OCI-LY7 (cell line): Measurements from ENCODE around the gene ZMYM1. TPM values are rescaled to one million over a fixed set of nuclear protein-coding genes. Genes with fewer than 3 reads are reported as not detected.

ENCODE experiments used
- BruUV-seq: library from RNA; stranded (reverse); fragments of 400-500 nt; replicated peaks from 2 replicates; lab custom pipeline; 2021; lab: Mats Ljungman, UMichigan
- CTCF ChIA-PET: fragments of 300-600 bp; sonication (Branson Sonifier 250); formaldehyde crosslinking; loops from one replicate; lab custom pipeline; 2022; ENCODE audit warnings: antibody characterized with exemption; ENCODE audit not compliant: unreplicated experiment; lab: Charles Lee
- POLR2A ChIA-PET: fragments of 300-600 bp; sonication (Branson Sonifier 250); formaldehyde crosslinking; loops from one replicate; lab custom pipeline; 2022; ENCODE audit warnings: antibody characterized with exemption; lab: Charles Lee
- DNase-seq: peaks from one replicate; pipeline ENCODE4 v3.0.0-alpha.2; 2015; ENCODE audit warnings: low spot score
- H2AFZ ChIP-seq: fragments of 200-600 bp; sonication (generic), shearing (Covaris generic); 2 replicates; pipeline ENCODE4 v1.6.1; 2014; ENCODE audit warnings: mild to moderate bottlenecking, antibody characterized with exemption, low read length, moderate library complexity
- H3K27ac ChIP-seq: fragments of 200-600 bp; sonication (generic); 2 replicates; pipeline ENCODE4 v1.5.1; 2014; ENCODE audit warnings: mixed run types, low read depth, mild to moderate bottlenecking, moderate library complexity, low read length, inconsistent platforms; ENCODE audit not compliant: poor library complexity, severe bottlenecking
- H3K36me3 ChIP-seq: fragments of 200-600 bp; sonication (generic); 2 replicates; pipeline ENCODE4 v1.6.1; 2014; ENCODE audit warnings: mild to moderate bottlenecking, antibody characterized with exemption, low read length, moderate library complexity, mixed read lengths; ENCODE audit not compliant: insufficient read depth
- H3K4me1 ChIP-seq: fragments of 200-600 bp; sonication (generic); 2 replicates; pipeline ENCODE4 v1.5.1; 2014; ENCODE audit warnings: mild to moderate bottlenecking, low read length; ENCODE audit not compliant: insufficient read depth, poor library complexity, severe bottlenecking
- H3K4me2 ChIP-seq: fragments of 200-600 bp; sonication (generic); 2 replicates; pipeline ENCODE4 v1.6.1; 2014; ENCODE audit warnings: mild to moderate bottlenecking, low read length
- H3K4me3 ChIP-seq: fragments of 200-600 bp; sonication (generic); 2 replicates; pipeline ENCODE4 v1.5.1; 2014; ENCODE audit warnings: mild to moderate bottlenecking, low read depth, low read length; ENCODE audit not compliant: poor library complexity, severe bottlenecking
- H3K79me2 ChIP-seq: fragments of 200-600 bp; sonication (generic); 2 replicates; pipeline ENCODE4 v1.6.1; 2016; ENCODE audit warnings: low read depth, mild to moderate bottlenecking, low read length, moderate library complexity, mixed read lengths; ENCODE audit not compliant: insufficient read depth
- H3K9me2 ChIP-seq: fragments of 200-600 bp; sonication (generic); 2 replicates; pipeline ENCODE4 v1.6.1; 2016; ENCODE audit warnings: mild to moderate bottlenecking, low read length, mixed read lengths; ENCODE audit not compliant: insufficient read depth
- H3K9me3 ChIP-seq: fragments of 200-600 bp; sonication (generic); 2 replicates; pipeline ENCODE4 v1.6.1; 2014; ENCODE audit warnings: mild to moderate bottlenecking, mixed run types, low read length, mixed read lengths
- H4K20me1 ChIP-seq: fragments of 200-600 bp; sonication (generic); 2 replicates; pipeline ENCODE4 v1.6.1; 2014; ENCODE audit warnings: mild to moderate bottlenecking, antibody characterized with exemption, low read length, moderate library complexity, mixed read lengths; ENCODE audit not compliant: insufficient read depth
- CTCF ChIP-seq: fragments of 200-600 bp; sonication (generic); conservative IDR thresholded peaks from 2 replicates; pipeline ENCODE4 v1.5.1; 2014; ENCODE audit warnings: mild to moderate bottlenecking, antibody characterized with exemption, low read length, moderate library complexity, mixed read lengths
- EZH2phosphoT487 ChIP-seq: fragments of 200-600 bp; sonication (generic); IDR thresholded peaks from 2 replicates; pipeline ENCODE4 v1.6.1; 2018; ENCODE audit warnings: low read depth, borderline replicate concordance, mild to moderate bottlenecking, mixed run types, antibody characterized with exemption, low read length, moderate library complexity, mixed read lengths
- intact Hi-C: fragments of 100-400 bp; cut with micrococcal nuclease; formaldehyde crosslinking; loops from one replicate; pipeline ENCODE4 v1.10.0; 2022; ENCODE audit not compliant: unreplicated experiment
- total RNA-seq, 2 experiments: library from RNA; depleted of rRNA in 1 of 2; stranded (reverse); fragments of >200 nt in 1 of 2; shearing (Covaris generic) in 1 of 2; gene quantifications; 2 replicates each; pipeline ENCODE4 v1.2.3, GENCODE V29; 2014 to 2022

The ZMYM1 gene
- total RNA-seq, 2 experiments from 2014 or later = 6.9 to 9.5 TPM

DNA sequence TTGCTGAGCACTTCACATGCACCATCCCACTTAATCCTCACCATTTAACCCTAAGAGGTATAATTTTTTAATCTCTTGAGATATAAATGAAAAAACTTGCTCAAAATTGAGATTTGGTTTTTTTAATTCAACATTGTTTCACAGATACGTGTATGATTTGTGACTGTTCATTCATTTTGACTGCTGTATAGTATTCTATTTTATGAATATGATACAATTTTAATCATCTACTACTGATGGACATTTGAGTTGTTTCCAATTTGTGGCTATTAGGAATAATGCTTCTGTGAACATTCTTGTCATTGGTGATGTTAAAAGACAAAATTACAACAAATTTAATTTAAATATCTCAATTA lies 46.8 kb upstream of the ZMYM1 start:
- intact Hi-C loops = no loop called here
- DNase-seq = no peak
- Histone ChIP-seq H4K20me1 (no peaks in the 10 kb centered on the region), H3K4me1 (peaks cover 9% of the 10 kb centered on the region), H2AFZ (peak overlapping the region; percentile 31; the same call in 1 of the 2 replicates), H3K27ac (no peak overlapping the region), H3K9me2 (no peaks in the 10 kb centered on the region), H3K79me2 (peaks cover 16% of the 10 kb centered on the region; the same call in 1 of the 2 replicates), H3K4me2 (peak overlapping the region; percentile 29; the same call in 1 of the 2 replicates), H3K36me3 (peaks cover 7% of the 10 kb centered on the region), H3K4me3 (peak overlapping the region; percentile 86), H3K9me3 (peaks cover 20% of the 10 kb centered on the region)
- CTCF ChIA-PET = no interaction called here
- no TSS peak for BruUV-seq
- POLR2A ChIA-PET = interaction anchor here (0.5 to 3.3 kb wide), 3 partner anchors 10 to 197 kb away, joined by 3 to 27 read pairs (median 3); partner anchors contain the start of gene TMEM35B
- TF ChIP-seq EZH2phosphoT487 = no peak
- TF ChIP-seq CTCF = no peak

GRCh38 chr1:35033346-35033745 lies 45.8 kb upstream of the ZMYM1 start:
- Histone ChIP-seq H3K79me2 (peaks cover 16% of the 10 kb centered on the region; the same call in 1 of the 2 replicates), H3K27ac (no peak overlapping the region), H3K9me2 (no peaks in the 10 kb centered on the region), H3K4me2 (no peak overlapping the region), H3K9me3 (peaks cover 20% of the 10 kb centered on the region), H3K4me3 (no peak overlapping the region), H3K36me3 (no peaks in the 10 kb centered on the region), H4K20me1 (no peaks in the 10 kb centered on the region), H2AFZ (no peak overlapping the region), H3K4me1 (peaks cover 9% of the 10 kb centered on the region)
- no TSS peak for BruUV-seq
- TF ChIP-seq CTCF = no peak
- no peak for TF ChIP-seq EZH2phosphoT487
- POLR2A ChIA-PET = no interaction called here
- no peak for DNase-seq
- intact Hi-C loops = no loop called here
- CTCF ChIA-PET = no interaction called here

- Histone ChIP-seq H3K9me2 (no peaks in the 10 kb centered on the region), H3K9me3 (peaks cover 20% of the 10 kb centered on the region), H3K27ac (no peak overlapping the region), H4K20me1 (no peaks in the 10 kb centered on the region), H3K4me3 (no peak overlapping the region), H3K36me3 (no peaks in the 10 kb centered on the region), H3K4me1 (no peaks in the 10 kb centered on the region), H3K79me2 (no peaks in the 10 kb centered on the region), H3K4me2 (no peak overlapping the region), H2AFZ (no peak overlapping the region)
- no peak for TF ChIP-seq EZH2phosphoT487
- no peak for TF ChIP-seq CTCF
- ChIA-PET CTCF (no interaction called here), POLR2A (interaction anchor here (0.6 kb wide), 1 partner anchor 477 kb away, joined by 3 read pairs; no protein-coding TSS in a partner anchor)
- intact Hi-C loops = no loop called here
- no peak for DNase-seq
- no TSS peak for BruUV-seq
These were observed 42.6 kb upstream of the ZMYM1 start for GRCh38 chr1:35036621-35037020.
